H9 (cell line): ENCODE measurements around the gene RPRD1B. TPM values are rescaled to one million over a fixed set of nuclear protein-coding genes. Genes with fewer than 3 reads are reported as not detected.

Experiments used
- DNase-seq: peaks from one replicate; pipeline ENCODE4 v3.0.0-alpha.2; 2017
- H2AFZ ChIP-seq: one replicate; pipeline ENCODE4 v1.6.1; 2013; ENCODE audit warnings: mild to moderate bottlenecking, low read length, control low read depth, moderate library complexity
- H2AK5ac ChIP-seq: 2 replicates; pipeline ENCODE4 v1.6.1; 2013; ENCODE audit warnings: low read length, control low read depth, mixed read lengths; ENCODE audit not compliant: insufficient read length
- H2BK120ac ChIP-seq: one replicate; pipeline ENCODE4 v1.6.1; 2013; ENCODE audit warnings: low read depth, mild to moderate bottlenecking, low read length, control low read depth, inconsistent platforms; ENCODE audit not compliant: poor library complexity, severe bottlenecking
- H2BK12ac ChIP-seq: 2 replicates; pipeline ENCODE4 v1.6.1; 2013; ENCODE audit warnings: low read length, control low read depth, mixed read lengths, low read depth; ENCODE audit not compliant: insufficient read length
- H2BK15ac ChIP-seq: 2 replicates; pipeline ENCODE4 v1.6.1; 2013; ENCODE audit warnings: low read depth, low read length, control low read depth
- H2BK20ac ChIP-seq: one replicate; pipeline ENCODE4 v1.6.1; 2013; ENCODE audit warnings: low read depth, mild to moderate bottlenecking, low read length, control low read depth, inconsistent platforms; ENCODE audit not compliant: poor library complexity, severe bottlenecking
- H2BK5ac ChIP-seq: 2 replicates; pipeline ENCODE4 v1.6.1; 2013; ENCODE audit warnings: low read length, control low read depth, mixed read lengths; ENCODE audit not compliant: insufficient read length
- H3K14ac ChIP-seq: 2 replicates; pipeline ENCODE4 v1.6.1; 2013; ENCODE audit warnings: low read length, control low read depth; ENCODE audit not compliant: insufficient read depth
- H3K18ac ChIP-seq: 2 replicates; pipeline ENCODE4 v1.6.1; 2013; ENCODE audit warnings: low read depth, mild to moderate bottlenecking, mixed read lengths, low read length, control low read depth; ENCODE audit not compliant: insufficient read length
- H3K23ac ChIP-seq: 2 replicates; pipeline ENCODE4 v1.6.1; 2013; ENCODE audit warnings: low read length, control low read depth, mixed read lengths, low read depth; ENCODE audit not compliant: insufficient read length
- H3K23me2 ChIP-seq: 2 replicates; pipeline ENCODE4 v1.6.1; 2013; ENCODE audit warnings: low read depth, mild to moderate bottlenecking, mixed read lengths, low read length, control low read depth; ENCODE audit not compliant: insufficient read length, poor library complexity, severe bottlenecking
- H3K27ac ChIP-seq: 2 replicates; pipeline ENCODE4 v1.5.1; 2013; ENCODE audit warnings: low read length, control low read depth, mixed read lengths, low read depth; ENCODE audit not compliant: insufficient read length
- H3K27me3 ChIP-seq: 2 replicates; pipeline ENCODE4 v1.6.1; 2013; ENCODE audit warnings: low read length, control low read depth, inconsistent platforms; ENCODE audit not compliant: insufficient read depth
- H3K4ac ChIP-seq: 2 replicates; pipeline ENCODE4 v1.6.1; 2013; ENCODE audit warnings: low read depth, mild to moderate bottlenecking, control low read depth, inconsistent platforms, low read length, moderate library complexity
- H3K4me1 ChIP-seq: 2 replicates; pipeline ENCODE4 v1.6.1; 2013; ENCODE audit warnings: low read length, control low read depth, inconsistent platforms; ENCODE audit not compliant: insufficient read depth
- H3K4me2 ChIP-seq: 2 replicates; pipeline ENCODE4 v1.6.1; 2013; ENCODE audit warnings: low read length, control low read depth, mixed read lengths; ENCODE audit not compliant: insufficient read length, insufficient read depth
- H3K56ac ChIP-seq: 2 replicates; pipeline ENCODE4 v1.6.1; 2013; ENCODE audit warnings: low read depth, mild to moderate bottlenecking, mixed read lengths, low read length, control low read depth; ENCODE audit not compliant: insufficient read length
- H3K79me1 ChIP-seq: 2 replicates; pipeline ENCODE4 v1.6.1; 2013; ENCODE audit warnings: low read depth, mild to moderate bottlenecking, moderate library complexity, low read length, control low read depth, inconsistent platforms; ENCODE audit not compliant: insufficient read depth, poor library complexity, severe bottlenecking
- H3K79me2 ChIP-seq: 2 replicates; pipeline ENCODE4 v1.6.1; 2013; ENCODE audit warnings: low read length, control low read depth, inconsistent platforms; ENCODE audit not compliant: insufficient read depth
- H3K9ac ChIP-seq: 2 replicates; pipeline ENCODE4 v1.6.1; 2013; ENCODE audit warnings: low read length, control low read depth, mixed read lengths; ENCODE audit not compliant: insufficient read length; ENCODE audit errors: extremely low read depth
- H3K9me3 ChIP-seq: one replicate; pipeline ENCODE4 v1.6.1; 2013; ENCODE audit warnings: low read depth, low read length, inconsistent platforms; ENCODE audit not compliant: control insufficient read depth
- H3T11ph ChIP-seq: one replicate; pipeline ENCODE4 v1.6.1; 2013; ENCODE audit warnings: mild to moderate bottlenecking, low read length, control low read depth, inconsistent platforms
- H4K20me1 ChIP-seq: one replicate; pipeline ENCODE4 v1.6.1; 2013; ENCODE audit not compliant: control insufficient read depth, insufficient read length, insufficient read depth
- H4K5ac ChIP-seq: 2 replicates; pipeline ENCODE4 v1.6.1; 2013; ENCODE audit warnings: low read depth, mild to moderate bottlenecking, mixed read lengths, low read length, control low read depth; ENCODE audit not compliant: insufficient read length
- H4K8ac ChIP-seq: replicated peaks from 2 replicates; pipeline ENCODE4 v1.6.1; 2013; ENCODE audit warnings: low read length, control low read depth, mixed read lengths, low read depth; ENCODE audit not compliant: insufficient read length
- H4K91ac ChIP-seq: 2 replicates; pipeline ENCODE4 v1.6.1; 2013; ENCODE audit warnings: low read depth, mild to moderate bottlenecking, moderate library complexity, mixed read lengths, low read length, control low read depth; ENCODE audit not compliant: insufficient read length
- H3K27ac Mint-ChIP-seq, 3 experiments: 2 replicates in 2 of 3; 3 replicates in 1 of 3; pipeline ENCODE4 v1.8.0; 2020 to 2021; ENCODE audit warnings: mixed read lengths in 3 of 3, mild to moderate bottlenecking in 1 of 3, moderate library complexity in 1 of 3
- H3K27me3 Mint-ChIP-seq: 2 replicates; pipeline ENCODE4 v1.8.0; 2021; ENCODE audit warnings: low read depth, mild to moderate bottlenecking, moderate library complexity, mixed read lengths
- H3K36me3 Mint-ChIP-seq, 3 experiments: 2 replicates in 2 of 3; 3 replicates in 1 of 3; pipeline ENCODE4 v1.8.0; 2020 to 2021; ENCODE audit warnings: low read depth in 3 of 3, mixed read lengths in 3 of 3; ENCODE audit not compliant: insufficient read depth in 1 of 3
- H3K4me1 Mint-ChIP-seq, 2 experiments: 2 replicates each; pipeline ENCODE4 v1.8.0; 2020; ENCODE audit warnings: mixed read lengths in 2 of 2
- H3K4me3 Mint-ChIP-seq, 2 experiments: 2 replicates in 1 of 2; 3 replicates in 1 of 2; pipeline ENCODE4 v1.8.0; 2020 to 2021; ENCODE audit warnings: mild to moderate bottlenecking in 2 of 2, mixed read lengths in 2 of 2, moderate library complexity in 1 of 2
- H3K9me3 Mint-ChIP-seq, 2 experiments: 2 replicates in 1 of 2; 3 replicates in 1 of 2; pipeline ENCODE4 v1.8.0; 2020; ENCODE audit warnings: mild to moderate bottlenecking in 2 of 2, mixed read lengths in 2 of 2, moderate library complexity in 1 of 2
- CTCF ChIP-seq: fragments of 200-600 bp; sonication (generic); conservative IDR thresholded peaks from 3 replicates; pipeline ENCODE4 v1.8.0; 2021; ENCODE audit warnings: antibody characterized with exemption, mild to moderate bottlenecking
- WGBS: extraction: QIAGEN DNeasy Blood & Tissue Kit; methylation state at CpG from one replicate; pipeline ENCODE4 v1.1.7; 2013; ENCODE audit warnings: missing lambda C conversion rate, low lambda C conversion rate, mixed read lengths; ENCODE audit not compliant: insufficient read length; ENCODE audit errors: extremely low coverage; 5-methylcytosine and 5-hydroxymethylcytosine counted together
- total RNA-seq: library from RNA; stranded (reverse); gene quantifications from 2 replicates; pipeline ENCODE4 v1.2.1, GENCODE V29; 2021

RPRD1B gene
- total RNA-seq, 1 experiment from 2014 or later = 34.3 TPM

- Histone ChIP-seq H3K23ac (no peak overlapping the region), H3K4me1 (peaks cover 4% of the 10 kb centered on the region; the same call in 1 of the 2 replicates), H3K23me2 (no peaks in the 10 kb centered on the region), H3K56ac (no peak overlapping the region), H4K20me1 (no peaks in the 10 kb centered on the region), H3T11ph (no peak overlapping the region), H3K79me1 (no peaks in the 10 kb centered on the region), H3K14ac (no peak overlapping the region), H3K9me3 (no peaks in the 10 kb centered on the region), H3K4ac (no peak overlapping the region), H4K5ac (no peak overlapping the region), H3K79me2 (peaks cover 5% of the 10 kb centered on the region; the same call in 1 of the 2 replicates), H2BK20ac (no peak overlapping the region), H2BK15ac (no peak overlapping the region), H4K91ac (no peak overlapping the region), H3K27ac (no peak overlapping the region), H2BK12ac (no peak overlapping the region), H3K4me2 (no peak overlapping the region), H4K8ac (no peak overlapping the region), H3K9ac (no peak overlapping the region), H3K27me3 (no peaks in the 10 kb centered on the region), H2BK120ac (no peak overlapping the region), H2BK5ac (no peak overlapping the region), H3K18ac (no peak overlapping the region), H2AK5ac (no peak overlapping the region), H2AFZ (no peak overlapping the region)
- H3K27ac Mint-ChIP-seq = peak overlapping the region in 1 of 3 experiments; percentile 20; a peak in 3 of 7 replicates
- H3K36me3 Mint-ChIP-seq = peaks cover 16 to 55% (median 40%) of the 10 kb centered on the region in 3 experiments; a peak in 6 of 7 replicates
- no peak for TF ChIP-seq CTCF
- H3K27me3 Mint-ChIP-seq = no peaks in the 10 kb centered on the region
- WGBS = no CpG with 5 or more reads among the region's 4 CpGs
- H3K4me3 Mint-ChIP-seq = no peak overlapping the region
- H3K9me3 Mint-ChIP-seq = no peaks in the 10 kb centered on the region
- peak; percentile 33 for DNase-seq
- peaks cover 16 to 21% of the 10 kb centered on the region in 2 experiments for H3K4me1 Mint-ChIP-seq
Measured at GRCh38 chr20:38046572-38046971, 13.0 kb downstream of the RPRD1B start.
